ENCODE results near the gene ECD.

The ECD gene

DNA sequence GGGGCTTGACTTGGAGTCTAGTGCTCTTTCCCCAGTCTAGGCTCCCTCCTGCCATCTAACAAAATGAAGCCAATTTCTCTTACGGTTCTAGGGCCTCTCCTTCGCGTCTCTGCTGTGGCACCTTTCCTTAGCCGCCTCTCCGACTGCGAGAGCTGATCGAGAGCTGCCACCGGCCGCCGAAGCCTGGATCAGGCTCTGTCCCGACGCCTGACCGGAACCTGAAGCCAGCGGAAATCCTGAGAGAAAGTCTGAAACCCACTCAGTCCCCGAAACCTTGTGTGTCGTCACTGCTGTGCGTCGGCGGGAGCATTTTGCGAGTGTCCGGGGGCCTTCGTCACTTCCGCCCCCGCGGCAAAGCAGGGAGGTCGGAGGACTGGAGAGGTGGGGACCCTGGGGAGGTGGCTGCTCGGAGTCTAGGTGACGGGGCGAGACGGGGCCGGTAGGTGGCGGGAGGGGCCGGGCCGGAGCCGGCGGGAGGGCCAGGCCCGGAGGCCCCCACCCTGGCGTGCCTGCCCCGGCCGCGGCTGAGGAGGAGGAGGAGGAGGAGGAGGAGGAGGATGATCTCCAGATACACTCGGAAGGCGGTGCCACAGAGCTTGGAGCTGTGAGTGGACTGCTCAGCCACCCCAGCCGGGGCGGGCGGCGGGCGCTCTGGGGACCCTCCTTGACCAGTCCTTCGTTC, at the start of gene ECD, which contains the start of gene FAM149B1:
ECD (minus strand) TSS at position 226 of the 682 bp plus-strand sequence. CDS start 4,071 bp downstream, outside the sequence.
FAM149B1 (plus strand) TSS at position 337 of the 682 bp plus-strand sequence; CDS start at position 558, 221 bp downstream.
- peak; percentile 87 to 94 (median 87) for DNase-seq (ENCODE audit: low read depth in 2 of 3, low spot score in 2 of 3)

DNA sequence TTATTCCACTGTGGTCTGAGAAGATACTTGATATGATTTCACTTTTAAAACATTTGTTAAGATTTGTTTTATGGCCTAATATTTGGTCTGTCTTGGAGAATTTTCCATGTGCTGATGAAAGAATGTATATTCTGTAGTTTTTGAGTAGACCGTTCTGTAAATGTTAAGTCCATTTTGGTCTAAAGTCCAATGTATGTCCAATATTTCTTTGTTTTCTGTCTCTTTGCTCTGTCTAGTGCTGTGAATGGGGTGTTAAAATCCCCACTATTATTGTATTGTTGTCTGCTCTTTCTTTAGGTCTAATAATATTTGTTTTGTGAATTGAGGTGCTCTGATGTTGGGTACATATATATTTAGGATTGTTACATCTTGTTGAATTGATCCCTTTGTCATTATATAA, 47.9 kb upstream of the ECD start:
- DNase-seq (ENCODE audit: low read depth in 2 of 3, low spot score in 2 of 3) = no peak

DNA sequence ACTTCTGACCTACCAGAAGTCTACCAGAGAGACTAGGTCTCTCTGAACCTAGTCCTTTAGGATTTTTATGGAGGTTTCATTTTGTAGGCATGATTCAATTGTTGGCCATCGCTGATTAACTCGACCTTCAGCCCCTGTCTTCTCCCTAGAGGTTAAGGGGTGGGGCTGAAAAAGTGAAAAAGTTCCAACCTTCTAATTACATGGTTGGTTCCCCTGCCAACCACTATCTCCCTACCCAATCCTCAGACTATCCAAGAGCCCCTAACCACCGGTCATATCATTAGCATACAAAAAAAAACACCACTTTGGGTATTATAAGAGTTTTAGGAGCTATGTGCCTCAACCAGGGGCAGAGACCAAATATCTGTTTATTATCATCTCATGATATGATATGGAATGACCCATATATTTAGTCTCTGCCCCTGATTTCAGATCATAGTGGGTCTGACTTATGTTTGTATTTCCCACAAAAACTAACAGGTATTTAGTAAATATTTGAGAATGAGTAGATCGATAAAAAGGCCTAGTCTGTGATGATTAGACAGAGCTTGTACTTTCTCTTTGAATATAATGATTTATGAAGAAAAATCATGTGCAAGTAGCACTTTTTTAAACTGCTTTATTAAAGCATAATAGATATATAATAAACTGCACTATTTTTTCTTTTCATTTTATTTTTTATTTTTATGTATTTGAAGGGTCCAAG, 43.5 kb upstream of the ECD start:
- no peak for DNase-seq (ENCODE audit: low read depth in 2 of 3, low spot score in 2 of 3)

DNA sequence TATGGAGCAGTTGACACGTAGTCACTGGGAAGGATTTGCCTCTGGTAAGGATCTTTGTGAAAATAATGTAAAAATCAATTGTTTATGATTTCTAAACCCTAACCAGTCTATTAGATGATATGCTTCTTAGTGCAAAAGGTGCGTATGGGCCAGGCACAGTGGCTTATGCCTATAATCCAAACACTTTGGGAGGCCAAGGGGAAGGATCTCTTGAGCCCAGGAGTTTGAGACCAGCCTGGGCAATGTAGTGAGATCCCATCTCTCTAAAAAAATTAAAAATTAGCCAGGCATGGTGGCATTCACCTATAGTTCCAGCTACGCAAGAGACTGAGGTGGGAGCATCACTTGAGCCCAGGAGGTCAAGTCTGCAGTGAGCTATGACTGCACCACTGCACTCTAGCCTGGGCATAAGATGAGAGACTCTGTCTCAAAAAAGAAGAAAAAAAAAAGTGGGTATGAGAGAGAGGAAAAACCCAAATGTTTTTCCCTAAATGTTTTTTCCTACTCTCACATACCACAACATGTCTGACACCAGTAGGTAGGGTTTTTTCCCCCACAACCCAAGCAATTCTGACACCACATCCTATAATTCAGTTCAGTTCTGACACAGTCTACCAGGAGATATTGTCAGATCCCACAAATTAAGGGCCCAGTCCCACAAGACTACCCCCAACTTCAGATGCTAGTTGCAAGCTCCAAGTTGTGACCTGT, 42.7 kb upstream of the ECD start:
- DNase-seq (ENCODE audit: low read depth in 2 of 3, low spot score in 2 of 3) = no peak

DNA sequence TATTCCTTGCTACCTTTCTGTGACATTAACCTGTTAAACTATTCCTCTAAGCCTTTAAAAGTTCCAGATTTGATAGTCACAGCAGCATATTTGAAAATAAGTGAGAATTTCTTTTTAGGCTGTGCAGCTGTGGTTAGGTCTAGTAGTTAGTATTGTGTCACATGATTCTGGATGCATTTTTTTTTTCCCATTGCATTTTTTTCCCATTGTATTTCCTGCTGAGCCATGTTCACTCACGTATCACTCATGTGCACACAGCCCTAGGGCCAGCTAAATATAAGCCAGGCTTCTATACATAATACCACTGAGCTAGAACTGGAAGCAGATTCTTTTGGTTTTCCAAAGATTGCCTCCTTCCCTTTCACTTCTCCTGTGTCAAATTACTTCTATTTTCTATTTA, 41.9 kb upstream of the ECD start:
- DNase-seq (ENCODE audit: low read depth in 2 of 3, low spot score in 2 of 3) = no peak

DNA sequence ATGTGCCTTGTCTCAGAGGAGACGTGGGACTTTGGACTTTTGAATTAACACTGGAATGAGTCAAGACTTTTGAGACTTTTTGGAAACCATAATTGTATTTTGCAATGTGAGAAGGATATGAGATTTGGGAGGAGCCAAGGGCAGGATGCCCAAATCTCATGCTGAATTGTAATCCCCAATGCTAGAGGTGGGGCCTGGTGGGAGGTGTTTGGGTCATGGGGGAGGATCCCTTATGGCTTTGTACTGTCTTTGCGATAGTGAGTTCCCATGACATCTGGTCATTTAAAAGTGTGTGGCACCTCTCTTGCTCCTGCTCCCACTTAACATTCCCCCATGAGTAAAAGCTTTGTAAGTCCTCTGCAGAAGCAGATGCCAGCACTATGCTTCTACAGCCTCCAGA, 40.1 kb upstream of the ECD start:
- DNase-seq (ENCODE audit: low read depth in 2 of 3, low spot score in 2 of 3) = no peak

DNA sequence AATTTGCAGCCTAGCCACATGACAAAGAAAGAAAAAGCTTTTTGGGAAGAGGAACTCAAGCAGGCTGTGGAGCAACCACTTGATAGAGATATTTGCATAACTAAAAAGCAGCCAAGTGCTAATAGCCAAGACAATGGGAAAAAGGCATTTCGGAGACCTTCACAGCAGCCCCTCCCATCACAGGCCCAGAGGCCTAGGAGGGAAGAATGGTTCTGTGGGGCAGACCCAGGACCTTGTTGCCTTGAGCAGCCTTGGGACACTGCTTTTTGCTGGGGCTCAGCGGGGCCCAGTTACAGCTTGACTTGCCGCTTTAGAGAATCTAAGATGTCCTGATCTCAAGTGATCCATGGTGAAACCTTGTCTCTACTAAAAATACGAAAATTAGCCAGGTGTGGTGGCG, 38.6 kb upstream of the ECD start:
- no peak for DNase-seq (ENCODE audit: low read depth in 2 of 3, low spot score in 2 of 3)

DNA sequence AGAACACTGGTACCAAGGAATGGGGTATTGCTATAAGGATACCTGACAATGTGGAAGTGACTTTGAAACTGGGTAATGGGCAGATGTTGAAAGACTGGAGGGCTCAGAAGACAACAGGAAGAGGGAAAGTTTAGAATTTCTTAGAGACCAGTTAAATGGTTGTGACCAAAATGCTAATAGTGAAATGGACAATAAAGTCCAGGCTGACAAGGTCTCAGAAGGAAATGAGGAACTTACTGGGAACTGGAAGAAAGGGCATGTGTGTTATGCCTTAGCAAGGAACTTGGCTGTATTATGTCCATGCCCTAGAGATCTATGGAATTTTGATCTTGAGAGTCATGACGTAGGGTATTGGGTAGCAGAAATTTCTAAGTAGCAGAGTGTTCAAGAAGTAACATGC, 38.1 kb upstream of the ECD start:
- no peak for DNase-seq (ENCODE audit: low read depth in 2 of 3, low spot score in 2 of 3)

DNA sequence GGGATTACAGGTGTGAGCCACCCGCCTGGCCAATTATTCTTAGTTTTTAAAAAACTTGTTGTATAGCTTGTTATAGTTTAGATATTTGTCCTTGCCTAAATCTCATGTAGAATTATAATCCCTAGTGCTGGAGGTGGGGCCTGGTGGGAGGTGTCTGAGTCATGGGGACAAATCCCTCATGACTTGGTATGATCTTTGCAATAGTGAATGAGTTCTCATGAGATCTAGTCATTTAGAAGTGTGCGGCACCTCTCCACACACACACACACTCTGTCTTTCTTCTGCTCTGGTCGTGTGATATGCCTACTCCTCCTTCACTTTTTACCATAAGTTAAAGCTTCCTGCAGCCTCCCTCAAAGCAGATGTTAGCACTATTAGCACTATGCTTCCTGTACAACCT, 37.3 kb upstream of the ECD start:
- DNase-seq (ENCODE audit: low read depth in 2 of 3, low spot score in 2 of 3) = no peak

DNA sequence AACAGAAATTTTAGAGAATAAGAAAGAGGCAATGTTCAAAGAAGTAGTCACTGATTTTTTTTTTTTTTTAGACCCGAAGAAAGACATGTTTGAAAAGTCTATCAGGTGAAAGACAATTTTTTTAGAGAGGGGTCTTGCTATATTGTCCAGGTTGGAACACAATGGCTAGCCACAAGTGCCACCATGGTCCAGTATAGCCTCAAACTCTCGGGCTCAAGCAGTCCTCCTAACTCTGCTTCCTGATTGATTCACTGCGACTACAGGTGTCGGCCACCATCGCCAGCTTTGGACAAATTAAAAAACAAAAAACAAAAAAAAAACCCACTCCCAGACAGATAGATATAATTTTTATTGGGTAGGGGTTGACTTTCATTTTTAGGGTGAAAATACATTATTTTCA, 22.4 kb upstream of the ECD start:
- DNase-seq (ENCODE audit: low read depth in 2 of 3, low spot score in 2 of 3) = no peak

DNA sequence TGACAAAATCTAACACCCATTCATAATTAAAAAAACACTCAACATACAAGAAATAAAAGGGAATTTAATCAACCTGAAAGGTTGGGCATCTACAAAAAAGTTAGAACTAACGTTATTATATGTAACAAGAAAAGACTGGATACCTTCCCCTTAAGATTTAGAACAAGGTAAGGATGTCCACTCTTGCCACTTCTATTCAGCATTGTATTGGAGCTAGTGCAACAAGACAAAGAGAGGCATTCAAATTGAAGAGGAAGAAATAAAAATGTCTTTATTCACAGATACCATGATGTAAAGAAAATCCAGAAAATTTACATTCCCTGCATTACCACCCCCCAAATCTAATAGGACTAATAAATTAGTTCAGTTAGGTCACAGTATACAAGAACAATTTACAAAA, 18.5 kb upstream of the ECD start:
- DNase-seq (ENCODE audit: low read depth in 2 of 3, low spot score in 2 of 3) = no peak

DNA sequence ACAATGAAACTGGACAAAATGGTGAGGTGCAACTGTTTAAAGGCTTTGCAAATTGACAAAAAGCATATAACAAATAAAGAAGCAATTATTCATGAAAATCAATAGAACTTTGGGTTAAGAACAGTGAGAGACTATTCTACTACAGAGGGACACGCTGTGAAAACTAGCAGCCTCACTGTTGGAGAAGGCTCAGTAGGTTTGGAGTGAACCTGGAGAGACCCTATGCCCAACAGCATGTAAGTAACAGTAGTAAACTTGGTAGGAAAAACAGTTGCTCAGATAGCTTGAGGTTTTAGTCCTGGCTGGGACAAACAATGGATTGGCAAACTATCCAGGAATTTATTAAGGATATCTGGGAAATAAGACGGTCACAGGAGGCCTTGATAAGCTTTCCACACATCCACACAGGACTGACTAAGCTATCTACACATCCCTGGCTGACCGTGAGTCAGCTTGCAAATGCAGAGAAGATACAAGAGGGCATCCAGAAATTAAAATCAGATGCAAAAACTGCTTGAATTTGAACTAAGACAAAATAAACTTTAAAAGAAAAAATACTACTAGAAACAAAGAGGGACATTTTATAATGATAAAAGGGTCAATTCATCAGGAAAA, 16.0 kb upstream of the ECD start:
- no peak for DNase-seq (ENCODE audit: low read depth in 2 of 3, low spot score in 2 of 3)

DNA sequence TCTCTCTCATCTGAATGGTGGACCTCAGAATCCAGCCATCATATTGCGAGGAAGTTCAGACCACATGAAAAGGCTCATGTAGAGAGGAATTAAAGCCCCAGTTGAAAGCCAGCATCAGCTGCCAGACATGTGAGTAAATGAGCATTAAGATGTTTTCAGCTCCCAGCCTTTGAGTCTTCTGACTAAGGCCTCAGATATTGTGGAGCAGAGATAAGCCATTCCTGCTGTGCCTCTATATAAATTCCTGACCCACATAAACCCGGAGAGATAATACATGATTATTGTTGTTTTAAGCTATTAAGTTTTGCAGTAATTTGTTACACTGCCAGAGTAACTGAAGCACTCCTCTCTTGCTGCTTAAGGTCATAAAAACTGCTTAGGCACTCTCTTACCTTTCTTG, 14.8 kb upstream of the ECD start:
- no peak for DNase-seq (ENCODE audit: low read depth in 2 of 3, low spot score in 2 of 3)

DNA sequence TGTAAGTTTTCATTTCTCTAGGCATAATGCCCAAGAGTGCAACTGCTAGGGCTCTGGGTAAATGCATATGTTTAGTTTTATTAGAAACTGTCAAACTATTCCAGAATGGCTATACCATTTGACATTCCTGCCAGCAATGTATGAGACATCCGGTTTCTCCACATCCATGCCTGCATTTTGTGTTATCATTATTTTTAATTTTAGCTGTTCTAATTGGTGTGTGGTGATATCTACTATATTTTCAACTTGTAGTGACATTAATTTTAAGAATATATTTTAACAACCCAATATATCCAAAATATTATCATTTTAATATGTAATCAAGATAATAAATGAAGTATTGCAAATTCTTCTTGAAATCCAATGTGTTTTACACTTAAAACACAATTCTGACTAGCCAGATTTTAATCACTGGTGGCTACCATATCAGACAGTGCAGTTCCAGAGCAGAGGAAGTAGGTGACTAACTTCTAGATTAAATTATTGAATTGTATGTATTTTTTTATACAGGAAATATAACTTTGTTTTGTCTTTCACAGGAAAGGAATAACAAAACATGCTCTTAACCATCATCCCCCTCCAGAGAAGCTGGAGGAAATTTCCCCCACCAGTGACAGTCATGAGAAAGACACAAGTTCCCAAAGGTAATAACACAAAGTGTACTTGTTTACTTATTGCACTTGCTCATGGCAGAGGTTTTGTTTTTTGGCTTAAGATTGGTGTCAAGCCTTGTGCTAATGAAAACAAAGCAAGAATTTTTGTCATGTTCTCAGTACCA, 6.5 kb upstream of the ECD start:
- no peak for DNase-seq (ENCODE audit: low read depth in 2 of 3, low spot score in 2 of 3)

DNA sequence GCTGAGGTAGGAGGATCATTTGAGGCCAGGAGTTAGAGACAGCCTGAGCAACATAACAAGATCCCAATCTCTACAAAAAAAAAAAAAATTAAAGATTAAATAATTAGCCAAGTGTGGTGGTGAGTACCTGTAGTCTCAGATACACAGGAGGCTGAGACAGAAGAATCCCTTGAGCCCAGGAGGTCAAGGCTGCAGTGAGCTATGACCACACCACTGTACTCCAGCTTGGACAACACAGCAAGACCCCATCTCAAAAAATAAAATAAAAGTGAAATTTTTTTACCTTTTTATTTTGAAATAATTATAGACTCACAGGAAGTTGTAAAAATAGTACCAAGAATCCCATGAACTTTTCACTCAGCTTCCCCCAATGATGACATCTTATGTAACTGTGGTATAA, 5.1 kb upstream of the ECD start:
- no peak for DNase-seq (ENCODE audit: low read depth in 2 of 3, low spot score in 2 of 3)

DNA sequence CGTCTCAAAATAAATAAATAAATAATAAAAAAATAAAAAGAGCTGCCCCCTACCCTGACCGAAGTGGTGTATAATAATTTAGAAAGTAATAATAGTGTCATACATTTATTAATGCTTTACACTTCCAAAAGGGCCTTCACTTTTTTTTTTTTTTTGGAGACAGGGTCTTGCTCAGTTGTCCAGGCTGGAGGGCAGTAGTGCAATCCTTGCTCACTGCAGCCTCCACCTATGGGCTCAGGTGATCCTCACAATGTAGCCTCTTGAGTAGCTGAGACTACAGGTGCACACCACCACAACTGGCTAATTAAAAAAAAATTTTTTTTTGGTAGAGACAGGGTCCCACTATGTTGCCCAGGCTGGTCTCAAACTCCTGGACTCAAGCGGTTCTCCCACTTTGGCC, 1.5 kb upstream of the ECD start:
- DNase-seq (ENCODE audit: low read depth in 2 of 3, low spot score in 2 of 3) = no peak

DNA sequence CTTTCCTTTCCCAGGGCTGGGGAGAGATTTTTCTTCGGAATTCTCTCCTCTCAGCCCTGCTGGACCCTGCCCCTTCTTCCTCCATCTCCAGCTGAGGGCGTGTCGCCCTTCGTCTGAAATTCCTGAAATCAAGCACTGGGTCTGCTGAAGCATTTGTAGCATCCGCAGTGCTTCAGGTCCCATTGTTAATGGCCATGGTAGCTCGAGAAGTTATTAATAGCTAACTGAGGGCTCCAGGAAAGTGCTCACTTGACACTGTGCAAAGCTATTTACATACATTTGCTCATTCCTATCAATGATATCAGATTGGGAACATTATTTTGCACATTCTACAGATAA, 626 bp upstream of the ECD start:
- DNase-seq (ENCODE audit: low read depth in 2 of 3, low spot score in 2 of 3) = no peak

DNA sequence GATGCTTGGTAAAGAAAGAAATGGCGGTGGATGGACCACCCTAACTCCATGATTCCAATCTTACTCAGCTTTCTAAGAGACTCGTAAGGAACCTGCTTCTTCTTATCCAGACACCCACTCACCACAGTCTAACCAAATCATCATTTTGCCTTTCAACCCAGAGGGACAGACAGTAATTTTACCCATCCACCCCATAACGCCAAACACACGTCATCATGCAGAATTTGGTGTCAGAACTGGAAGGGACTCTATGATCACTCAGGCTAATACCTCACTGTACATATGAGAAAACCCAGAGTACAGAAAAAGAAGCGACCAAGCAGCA, 388 bp downstream of the ECD start:
- DNase-seq (ENCODE audit: low read depth in 2 of 3, low spot score in 2 of 3) = no peak

DNA sequence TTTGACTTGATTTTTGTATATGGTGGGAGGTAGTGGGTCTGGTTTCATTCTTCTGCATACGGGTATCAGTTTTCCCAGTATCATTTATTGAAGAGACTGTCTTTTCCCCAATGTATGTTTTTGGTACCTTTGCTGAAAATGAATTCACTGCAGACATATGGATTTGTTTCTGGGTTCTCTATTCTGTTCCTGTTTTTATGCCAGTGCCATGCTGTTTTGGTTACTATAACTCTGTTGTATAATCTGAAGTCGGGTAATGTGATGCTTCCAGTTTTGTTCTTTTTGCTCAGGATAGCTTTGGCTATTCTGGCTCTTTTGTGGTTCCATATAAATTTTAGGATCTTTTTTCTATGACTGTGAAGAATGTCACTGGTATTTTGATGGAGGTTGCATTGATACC, 836 bp downstream of the ECD start:
- DNase-seq (ENCODE audit: low read depth in 2 of 3, low spot score in 2 of 3) = no peak

DNA sequence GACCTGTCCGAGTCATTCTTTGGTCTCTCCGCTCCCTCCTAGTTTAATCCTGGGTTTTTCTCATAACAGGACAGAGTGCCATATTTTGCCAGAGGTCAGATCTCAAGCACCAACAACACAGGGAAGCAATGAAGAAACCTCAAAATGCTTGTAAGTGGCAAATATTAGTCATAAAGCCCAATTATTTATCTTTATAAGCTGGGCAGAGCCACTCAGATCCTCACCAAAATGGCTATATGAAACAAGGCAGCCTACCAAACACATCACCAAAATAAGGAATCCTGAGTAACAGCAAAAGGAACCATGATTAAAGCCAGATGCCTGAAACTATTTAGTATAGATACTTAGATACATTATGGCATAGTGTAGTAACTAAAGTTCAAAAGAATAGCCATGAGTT, 4.7 kb downstream of the ECD start:
- DNase-seq (ENCODE audit: low read depth in 2 of 3, low spot score in 2 of 3) = no peak

DNA sequence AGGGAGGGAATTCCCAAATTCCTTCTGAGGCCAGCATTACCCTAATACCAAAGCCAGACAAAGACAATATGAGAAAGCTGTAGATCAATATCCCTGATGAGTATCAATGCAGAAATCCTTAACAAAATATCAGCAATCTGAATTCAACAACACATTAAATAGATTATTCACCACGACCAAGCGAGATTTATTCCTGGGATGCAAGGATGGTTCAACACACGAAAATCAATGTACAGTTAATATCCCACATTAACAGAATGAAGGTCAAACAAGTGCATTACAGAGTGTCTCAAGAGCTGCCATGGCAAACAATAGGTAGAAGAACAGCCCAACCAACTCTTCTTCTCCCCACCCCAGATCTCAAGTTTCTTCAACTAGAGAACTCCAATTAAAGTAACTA, 6.1 kb downstream of the ECD start:
- no peak for DNase-seq (ENCODE audit: low read depth in 2 of 3, low spot score in 2 of 3)

Measured in activated CD8-positive, alpha-beta memory T cell treated with anti-CD3 and anti-CD28 coated beads for 48 hours (primary cell).